ENCODE measurements around the gene TNIK.

TNIK gene

DNA sequence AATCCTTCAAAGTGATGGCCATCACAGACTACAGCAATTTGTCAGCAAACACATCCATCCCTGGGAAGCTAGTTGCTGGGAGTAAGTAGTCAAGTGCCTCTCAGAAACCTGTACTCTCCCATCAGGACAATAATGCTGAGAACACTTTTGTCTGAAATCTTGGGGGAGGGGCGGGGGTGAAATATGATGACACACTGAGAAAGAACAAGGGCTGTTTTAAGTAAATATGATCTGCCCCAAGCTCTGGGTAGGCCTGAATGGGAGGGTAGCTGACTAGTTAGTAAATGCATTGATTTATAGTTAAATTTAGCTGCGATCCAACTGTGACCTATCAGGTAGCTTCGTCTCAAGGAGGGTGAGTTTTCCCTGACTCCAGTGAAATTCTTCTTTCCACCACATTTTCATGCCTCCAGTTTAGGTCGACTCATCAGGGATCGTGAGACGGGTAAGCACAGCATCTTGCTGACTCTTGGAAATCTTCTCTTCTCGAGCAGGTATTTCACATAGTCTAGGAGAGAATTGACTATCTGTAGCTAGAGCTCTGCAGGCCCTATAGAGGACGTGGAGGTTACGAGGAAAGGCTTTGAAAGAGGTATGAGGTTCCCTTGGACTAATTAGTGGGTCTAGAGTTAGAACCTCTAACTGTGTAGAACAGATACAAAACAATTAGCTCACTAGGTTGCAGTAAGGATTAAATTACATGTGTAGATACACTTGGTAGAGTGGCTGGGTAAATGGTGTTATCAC is 220.3 kb downstream of the TNIK start:
- H3K4me2 ChIP-seq (ENCODE audit: low read length), result no peak overlapping the region
- no peaks in the 10 kb centered on the region for H3K36me3 ChIP-seq (ENCODE audit: insufficient read depth, low read length)
- H3K9ac ChIP-seq (ENCODE audit: low read length), result no peak overlapping the region
- H3K27ac ChIP-seq (ENCODE audit: low read depth, low read length, poor library complexity, severe bottlenecking), result no peak overlapping the region
- no peak for TF ChIP-seq EZH2 (IDR thresholded peaks at IDR 0.05; ENCODE audit: borderline replicate concordance, low read length)
- TF ChIP-seq, protein P1, sequence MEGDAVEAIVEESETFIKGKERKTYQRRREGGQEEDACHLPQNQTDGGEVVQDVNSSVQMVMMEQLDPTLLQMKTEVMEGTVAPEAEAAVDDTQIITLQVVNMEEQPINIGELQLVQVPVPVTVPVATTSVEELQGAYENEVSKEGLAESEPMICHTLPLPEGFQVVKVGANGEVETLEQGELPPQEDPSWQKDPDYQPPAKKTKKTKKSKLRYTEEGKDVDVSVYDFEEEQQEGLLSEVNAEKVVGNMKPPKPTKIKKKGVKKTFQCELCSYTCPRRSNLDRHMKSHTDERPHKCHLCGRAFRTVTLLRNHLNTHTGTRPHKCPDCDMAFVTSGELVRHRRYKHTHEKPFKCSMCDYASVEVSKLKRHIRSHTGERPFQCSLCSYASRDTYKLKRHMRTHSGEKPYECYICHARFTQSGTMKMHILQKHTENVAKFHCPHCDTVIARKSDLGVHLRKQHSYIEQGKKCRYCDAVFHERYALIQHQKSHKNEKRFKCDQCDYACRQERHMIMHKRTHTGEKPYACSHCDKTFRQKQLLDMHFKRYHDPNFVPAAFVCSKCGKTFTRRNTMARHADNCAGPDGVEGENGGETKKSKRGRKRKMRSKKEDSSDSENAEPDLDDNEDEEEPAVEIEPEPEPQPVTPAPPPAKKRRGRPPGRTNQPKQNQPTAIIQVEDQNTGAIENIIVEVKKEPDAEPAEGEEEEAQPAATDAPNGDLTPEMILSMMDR (IDR thresholded peaks at IDR 0.05; ENCODE audit: low read length), result no peak
- no peaks in the 10 kb centered on the region for H3K4me1 ChIP-seq (ENCODE audit: insufficient read depth, low read length, severe bottlenecking)
- H3F3A ChIP-seq (ENCODE audit: insufficient read depth, low read length), result no peaks in the 10 kb centered on the region
- no peaks in the 10 kb centered on the region for H3K9me3 ChIP-seq (ENCODE audit: low read length)
- no peaks in the 10 kb centered on the region for H4K20me1 ChIP-seq (ENCODE audit: insufficient read depth, low read length)
- no peak overlapping the region for H3K4me3 ChIP-seq (ENCODE audit: low read depth, low read length, poor library complexity, severe bottlenecking)
- H3K79me2 ChIP-seq (ENCODE audit: insufficient read depth, low read length), result no peaks in the 10 kb centered on the region
- no peaks in the 10 kb centered on the region for H3K9me2 ChIP-seq (ENCODE audit: low read depth, low read length)
- H3K27me3 ChIP-seq (ENCODE audit: insufficient read depth, low read length), result no peaks in the 10 kb centered on the region
- H2AFZ ChIP-seq (ENCODE audit: low read length), result no peak overlapping the region

DNA sequence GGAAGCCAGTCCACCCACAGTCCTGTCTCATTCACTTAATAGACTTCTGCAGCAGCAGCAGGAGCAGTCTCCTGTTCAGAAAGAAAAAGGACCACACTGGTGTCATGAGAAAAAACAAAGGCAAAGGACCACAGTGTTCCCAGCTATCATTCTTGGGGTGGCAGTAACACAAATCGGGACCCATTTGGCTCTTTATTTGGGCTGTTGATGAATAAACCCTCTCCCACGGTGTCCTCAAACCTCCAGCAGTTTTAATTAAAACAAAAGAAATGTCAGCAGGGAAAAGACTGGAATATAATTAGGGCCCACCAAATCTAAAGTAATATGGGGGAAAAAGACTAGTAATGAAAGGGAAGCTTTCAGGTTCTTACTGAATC is 223.2 kb downstream of the TNIK start:
- Histone ChIP-seq H3F3A (ENCODE audit: insufficient read depth, low read length) (no peaks in the 10 kb centered on the region), H3K4me1 (ENCODE audit: insufficient read depth, low read length, severe bottlenecking) (no peaks in the 10 kb centered on the region), H3K4me3 (ENCODE audit: low read depth, low read length, poor library complexity, severe bottlenecking) (no peak overlapping the region), H3K27ac (ENCODE audit: low read depth, low read length, poor library complexity, severe bottlenecking) (no peak overlapping the region), H3K9me2 (ENCODE audit: low read depth, low read length) (no peaks in the 10 kb centered on the region), H4K20me1 (ENCODE audit: insufficient read depth, low read length) (no peaks in the 10 kb centered on the region), H3K4me2 (ENCODE audit: low read length) (no peak overlapping the region), H2AFZ (ENCODE audit: low read length) (no peak overlapping the region), H3K9me3 (ENCODE audit: low read length) (no peaks in the 10 kb centered on the region), H3K36me3 (ENCODE audit: insufficient read depth, low read length) (no peaks in the 10 kb centered on the region), H3K27me3 (ENCODE audit: insufficient read depth, low read length) (no peaks in the 10 kb centered on the region), H3K9ac (ENCODE audit: low read length) (no peak overlapping the region), H3K79me2 (ENCODE audit: insufficient read depth, low read length) (no peaks in the 10 kb centered on the region)
- TF ChIP-seq EZH2 (IDR thresholded peaks at IDR 0.05; ENCODE audit: borderline replicate concordance, low read length), result no peak
- TF ChIP-seq, protein P1 (IDR thresholded peaks at IDR 0.05; ENCODE audit: low read length), result no peak

DNA sequence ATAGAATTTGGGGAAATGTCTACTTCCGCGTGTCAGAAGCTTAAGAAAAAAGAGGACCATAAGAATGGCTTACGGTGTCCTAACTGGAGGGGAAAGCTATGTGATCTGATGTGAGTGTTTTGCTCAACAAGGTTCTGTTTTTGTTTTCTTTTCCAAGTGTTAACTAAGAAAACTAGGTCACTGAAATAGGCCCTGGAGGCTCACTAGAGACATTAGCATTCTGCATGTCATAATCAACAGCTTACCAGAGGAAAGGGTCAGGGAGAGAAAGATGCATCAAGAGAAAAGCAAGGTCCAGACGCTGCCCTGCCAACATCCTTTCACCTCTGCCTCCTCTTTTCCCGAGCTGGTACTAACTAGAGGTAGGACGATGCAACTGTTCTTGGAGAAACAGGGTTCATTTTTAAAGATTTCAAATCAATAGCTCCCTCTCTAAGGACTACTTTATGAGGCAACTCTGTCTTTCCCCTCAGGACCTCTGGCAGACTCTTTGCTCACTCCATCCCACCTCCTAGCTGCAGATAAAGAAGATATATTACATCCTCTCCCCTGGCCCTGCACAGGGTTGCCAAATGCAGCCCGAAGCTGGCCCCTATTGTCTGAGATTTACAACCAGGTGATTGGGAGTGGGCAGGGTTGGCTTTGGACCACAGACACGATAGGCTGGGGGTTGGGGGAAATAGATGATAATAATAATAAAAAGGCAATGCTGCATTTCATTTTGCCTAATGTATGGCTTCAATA is 223.8 kb downstream of the TNIK start:
- Histone ChIP-seq H3K4me1 (ENCODE audit: insufficient read depth, low read length, severe bottlenecking) (no peaks in the 10 kb centered on the region), H3K4me3 (ENCODE audit: low read depth, low read length, poor library complexity, severe bottlenecking) (no peak overlapping the region), H4K20me1 (ENCODE audit: insufficient read depth, low read length) (no peaks in the 10 kb centered on the region), H3K36me3 (ENCODE audit: insufficient read depth, low read length) (no peaks in the 10 kb centered on the region), H3K9me3 (ENCODE audit: low read length) (no peaks in the 10 kb centered on the region), H3K27me3 (ENCODE audit: insufficient read depth, low read length) (no peaks in the 10 kb centered on the region), H2AFZ (ENCODE audit: low read length) (no peak overlapping the region), H3K79me2 (ENCODE audit: insufficient read depth, low read length) (no peaks in the 10 kb centered on the region), H3K9me2 (ENCODE audit: low read depth, low read length) (no peaks in the 10 kb centered on the region), H3K9ac (ENCODE audit: low read length) (no peak overlapping the region), H3F3A (ENCODE audit: insufficient read depth, low read length) (no peaks in the 10 kb centered on the region), H3K4me2 (ENCODE audit: low read length) (no peak overlapping the region), H3K27ac (ENCODE audit: low read depth, low read length, poor library complexity, severe bottlenecking) (no peak overlapping the region)
- TF ChIP-seq, protein P1 (IDR thresholded peaks at IDR 0.05; ENCODE audit: low read length), result no peak
- no peak for TF ChIP-seq EZH2 (IDR thresholded peaks at IDR 0.05; ENCODE audit: borderline replicate concordance, low read length)

Measured in OCI-LY1 (cell line).